Endothelial cell of umbilical vein (primary cell): Measurements from ENCODE around the gene SENP6. TPM values are rescaled to one million over a fixed set of nuclear protein-coding genes. Genes with fewer than 3 reads are reported as not detected.

Experiments used
- BruUV-seq: library from RNA; stranded (reverse); fragments of 400-500 nt; replicated peaks from 2 replicates; lab custom pipeline; 2021; lab: Mats Ljungman, UMichigan
- CTCF ChIA-PET: fragments of 300-600, 350-600 bp; sonication (Branson Sonifier 250); formaldehyde crosslinking; loops from one replicate; lab custom pipeline; 2021; ENCODE audit warnings: antibody characterized with exemption, inconsistent platforms; lab: Charles Lee
- POLR2A ChIA-PET: fragments of 300-600, 350-600 bp; sonication (Branson Sonifier 250); formaldehyde crosslinking; loops from one replicate; lab custom pipeline; 2021; ENCODE audit warnings: antibody characterized with exemption, inconsistent platforms; lab: Charles Lee
- DNase-seq: peaks from one replicate; pipeline ENCODE4 v3.0.0-alpha.2; 2011; ENCODE audit warnings: low read depth, low spot score
- FAIRE-seq: peaks from 2 replicates; lab custom pipeline; 2011; peaks lifted over from hg19 to GRCh38; lab: Jason Lieb, UNC
- H2AFZ ChIP-seq: 2 replicates; pipeline ENCODE4 v1.6.0; 2012; ENCODE audit warnings: low read depth, low read length, control low read depth, inconsistent platforms
- H3K27ac ChIP-seq: 2 replicates; pipeline ENCODE4 v1.5.1; 2011; ENCODE audit warnings: low read depth, mild to moderate bottlenecking, control low read depth, low read length, moderate library complexity; ENCODE audit not compliant: insufficient read depth
- H3K27me3 ChIP-seq, 2 experiments: 2 replicates each; pipeline versions ENCODE4 v1.6.0 to v1.6.1; 2011; ENCODE audit warnings: low read length in 2 of 2, mixed read lengths in 1 of 2; ENCODE audit not compliant: control insufficient read depth in 2 of 2, insufficient read depth in 2 of 2
- H3K36me3 ChIP-seq, 2 experiments: 2 replicates in 1 of 2; 3 replicates in 1 of 2; pipeline ENCODE4 v1.5.1; 2011; ENCODE audit warnings: low read length in 2 of 2, mild to moderate bottlenecking in 1 of 2, moderate library complexity in 1 of 2; ENCODE audit not compliant: control insufficient read depth in 2 of 2, insufficient read depth in 2 of 2; ENCODE audit errors: extremely low read depth in 1 of 2
- H3K4me1 ChIP-seq: 3 replicates; pipeline ENCODE4 v1.5.1; 2011; ENCODE audit warnings: mild to moderate bottlenecking, low read length; ENCODE audit not compliant: control insufficient read depth, insufficient read depth; ENCODE audit errors: extremely low read depth
- H3K4me2 ChIP-seq: 2 replicates; pipeline ENCODE4 v1.6.1; 2011; ENCODE audit warnings: low read length, control low read depth, mixed read lengths; ENCODE audit not compliant: insufficient read depth
- H3K4me3 ChIP-seq, 3 experiments: fragments of 200-600 bp in 1 of 3; sonication (generic), shearing (Covaris generic) in 1 of 3; replicated peaks in 1 of 3; 2 replicates each; pipeline ENCODE4 v1.5.1; 2011 to 2016; ENCODE audit warnings: control low read depth in 3 of 3, low read length in 3 of 3, mild to moderate bottlenecking in 2 of 3, inconsistent platforms in 1 of 3, low read depth in 1 of 3, moderate library complexity in 1 of 3; ENCODE audit not compliant: insufficient read depth in 1 of 3
- H3K79me2 ChIP-seq: 2 replicates; pipeline ENCODE4 v1.6.0; 2012; ENCODE audit warnings: low read length, inconsistent platforms; ENCODE audit not compliant: control insufficient read depth, insufficient read depth
- H3K9ac ChIP-seq: replicated peaks from 2 replicates; pipeline ENCODE3; 2011; ENCODE audit warnings: low read length, control low read depth; ENCODE audit not compliant: insufficient read depth; ENCODE audit errors: extremely low read depth
- H3K9me1 ChIP-seq: replicated peaks from 3 replicates; pipeline ENCODE4 v1.6.0; 2011; ENCODE audit warnings: mild to moderate bottlenecking, low read length; ENCODE audit not compliant: control insufficient read depth, insufficient read depth; ENCODE audit errors: extremely low read depth
- H3K9me3 ChIP-seq: replicated peaks from 2 replicates; pipeline ENCODE4 v1.5.1; 2012; ENCODE audit warnings: low read length, inconsistent platforms; ENCODE audit not compliant: control insufficient read depth, insufficient read depth
- H4K20me1 ChIP-seq: replicated peaks from 2 replicates; pipeline ENCODE3; 2011; ENCODE audit warnings: mild to moderate bottlenecking, low read length; ENCODE audit not compliant: control insufficient read depth, insufficient read depth; ENCODE audit errors: extremely low read depth
- CTCF ChIP-seq, 2 donors: IDR thresholded peaks; 1 replicate in 1 of 2; 2 replicates in 1 of 2; pipeline ENCODE4 v1.5.1; 2011; ENCODE audit warnings: low read length in 2 of 2, mild to moderate bottlenecking in 2 of 2, moderate library complexity in 2 of 2, control low read depth in 1 of 2, inconsistent platforms in 1 of 2, low read depth in 1 of 2; ENCODE audit not compliant: insufficient read depth in 1 of 2; ENCODE audit errors: extremely low read depth in 1 of 2
- EZH2 ChIP-seq: IDR thresholded peaks from 2 replicates; pipeline ENCODE4 v1.6.1; 2012; ENCODE audit warnings: borderline replicate concordance, low read depth, mild to moderate bottlenecking, moderate library complexity, low read length, inconsistent platforms; ENCODE audit not compliant: severe bottlenecking
- FOS ChIP-seq: IDR thresholded peaks from 2 replicates; pipeline ENCODE4 v1.6.1; 2011; ENCODE audit warnings: mild to moderate bottlenecking, low read length, moderate library complexity, borderline replicate concordance; ENCODE audit not compliant: insufficient read depth
- GATA2 ChIP-seq: IDR thresholded peaks from 2 replicates; pipeline ENCODE4 v1.7.0; 2011; ENCODE audit warnings: low read depth, mild to moderate bottlenecking, moderate library complexity, mixed read lengths, low read length; ENCODE audit not compliant: insufficient read length, insufficient read depth
- JUN ChIP-seq: IDR thresholded peaks from 2 replicates; pipeline ENCODE4 v1.6.1; 2011; ENCODE audit warnings: borderline replicate concordance, low read depth; ENCODE audit not compliant: insufficient read length, insufficient read depth
- MYC ChIP-seq: IDR thresholded peaks from one replicate; pipeline ENCODE4 v1.6.1; 2011; ENCODE audit warnings: mild to moderate bottlenecking, low read depth, low read length
- POLR2A ChIP-seq: IDR thresholded peaks from 2 replicates; pipeline ENCODE4 v1.6.1; 2012; ENCODE audit warnings: low read depth, mild to moderate bottlenecking, control low read depth, low read length
- POLR2AphosphoS5 ChIP-seq: IDR thresholded peaks from 2 replicates; pipeline ENCODE4 v1.6.1; 2012; ENCODE audit warnings: low read depth, mild to moderate bottlenecking, control low read depth, low read length, moderate library complexity; ENCODE audit not compliant: insufficient read depth
- dilution Hi-C: fragments of 300-500 bp; cut with MboI; formaldehyde crosslinking; loops from one replicate; pipeline ENCODE4 v1.15.0; 2019; ENCODE audit warnings: low sequenced_read_pairs; ENCODE audit not compliant: extremely low pct_ligation_motif_present
- intact Hi-C: fragments of 100-400 bp; cut with micrococcal nuclease; formaldehyde crosslinking; loops from one replicate; pipeline ENCODE4 v1.10.0; 2022
- polyA plus RNA-seq, 4 experiments: library from polyadenylated mRNA; depleted of rRNA in 3 of 4; stranded (reverse) in 3 of 4; unstranded in 1 of 4; fragments of >200 nt; gene quantifications; 2 replicates each; pipeline versions ENCODE4 v1.2.1 to v1.2.3, GENCODE V29; 2011 to 2012; ENCODE audit warnings: missing spikeins in 1 of 4
- total RNA-seq: library from RNA; stranded (reverse); gene quantifications from 2 replicates; pipeline ENCODE4 v1.2.3, GENCODE V29; 2021
- TF ChIP-seq, protein P1 (sequence below): IDR thresholded peaks from 2 replicates; pipeline ENCODE4 v1.6.1; 2011; ENCODE audit not compliant: insufficient read depth, insufficient read length

Gene SENP6
- total and polyA plus RNA-seq, 2 donors (not counting 3 experiments of a cell fraction or from before 2014, with no cell fraction given): 11.5 to 99.1 TPM

GRCh38 chr6:75757295-75757694 is 155.6 kb downstream of the SENP6 start:
- no TSS peak for BruUV-seq
- no peak overlapping the region for H3K4me2 ChIP-seq
- peaks cover 68% of the 10 kb centered on the region for H3K79me2 ChIP-seq
- dilution Hi-C loops: no loop called here
- TF ChIP-seq POLR2A (no peak), EZH2 (no peak), MYC (no peak), FOS (no peak), CTCF (IDR thresholded peaks at IDR 0.05; ENCODE audit: extremely low read depth in 1 of 2, insufficient read depth in 1 of 2, low read depth in 1 of 2, low read length in 2 of 2) (no peak), POLR2AphosphoS5 (no peak), GATA2 (no peak), JUN (no peak)
- TF ChIP-seq, protein P1, sequence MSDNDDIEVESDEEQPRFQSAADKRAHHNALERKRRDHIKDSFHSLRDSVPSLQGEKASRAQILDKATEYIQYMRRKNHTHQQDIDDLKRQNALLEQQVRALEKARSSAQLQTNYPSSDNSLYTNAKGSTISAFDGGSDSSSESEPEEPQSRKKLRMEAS: no peak
- no peak for FAIRE-seq
- no peak overlapping the region for H3K9ac ChIP-seq
- intact Hi-C loops: no loop called here
- H3K27ac ChIP-seq: no peak overlapping the region
- no peaks in the 10 kb centered on the region for H3K9me3 ChIP-seq
- no peak overlapping the region for H3K4me3 ChIP-seq
- POLR2A ChIA-PET: no interaction called here
- peaks cover 20% of the 10 kb centered on the region for H3K4me1 ChIP-seq
- no peaks in the 10 kb centered on the region for H3K36me3 ChIP-seq
- H2AFZ ChIP-seq: no peak overlapping the region
- CTCF ChIA-PET: interaction anchor here (2.2 kb wide), 1 partner anchor 13 kb away, joined by 7 read pairs; no protein-coding TSS in a partner anchor
- DNase-seq: no peak
- H4K20me1 ChIP-seq: peaks cover 10% of the 10 kb centered on the region
- H3K9me1 ChIP-seq: no peaks in the 10 kb centered on the region
- no peaks in the 10 kb centered on the region for H3K27me3 ChIP-seq
